HUES6 (cell line): Measurements from ENCODE around the gene PRSS2.
"Not testable (repeated sequence)": the region's sequence is repeated elsewhere in the genome, so short reads cannot be mapped to it uniquely, and the experiment has no call there.

ENCODE experiments used
- H3K27ac ChIP-seq: 2 replicates; pipeline ENCODE4 v1.7.0; 2013; ENCODE audit warnings: low read depth, mild to moderate bottlenecking, low read length, inconsistent platforms
- H3K27me3 ChIP-seq: 2 replicates; pipeline ENCODE4 v1.6.1; 2013; ENCODE audit warnings: low read length; ENCODE audit not compliant: control insufficient read depth, insufficient read depth
- H3K36me3 ChIP-seq: 2 replicates; pipeline ENCODE4 v1.6.1; 2013; ENCODE audit warnings: low read length; ENCODE audit not compliant: control insufficient read depth, insufficient read depth
- H3K4me1 ChIP-seq: 2 replicates; pipeline ENCODE4 v1.6.1; 2013; ENCODE audit warnings: low read length; ENCODE audit not compliant: control insufficient read depth, insufficient read depth
- H3K4me3 ChIP-seq: 2 replicates; pipeline ENCODE4 v1.5.1; 2013; ENCODE audit warnings: low read depth, low read length
- H3K9ac ChIP-seq: one replicate; pipeline ENCODE4 v1.6.1; 2013; ENCODE audit warnings: mild to moderate bottlenecking, low read length
- H3K9me3 ChIP-seq: 2 replicates; pipeline ENCODE4 v1.6.1; 2013; ENCODE audit warnings: low read depth, low read length; ENCODE audit not compliant: control insufficient read depth, insufficient read depth

Gene PRSS2

DNA sequence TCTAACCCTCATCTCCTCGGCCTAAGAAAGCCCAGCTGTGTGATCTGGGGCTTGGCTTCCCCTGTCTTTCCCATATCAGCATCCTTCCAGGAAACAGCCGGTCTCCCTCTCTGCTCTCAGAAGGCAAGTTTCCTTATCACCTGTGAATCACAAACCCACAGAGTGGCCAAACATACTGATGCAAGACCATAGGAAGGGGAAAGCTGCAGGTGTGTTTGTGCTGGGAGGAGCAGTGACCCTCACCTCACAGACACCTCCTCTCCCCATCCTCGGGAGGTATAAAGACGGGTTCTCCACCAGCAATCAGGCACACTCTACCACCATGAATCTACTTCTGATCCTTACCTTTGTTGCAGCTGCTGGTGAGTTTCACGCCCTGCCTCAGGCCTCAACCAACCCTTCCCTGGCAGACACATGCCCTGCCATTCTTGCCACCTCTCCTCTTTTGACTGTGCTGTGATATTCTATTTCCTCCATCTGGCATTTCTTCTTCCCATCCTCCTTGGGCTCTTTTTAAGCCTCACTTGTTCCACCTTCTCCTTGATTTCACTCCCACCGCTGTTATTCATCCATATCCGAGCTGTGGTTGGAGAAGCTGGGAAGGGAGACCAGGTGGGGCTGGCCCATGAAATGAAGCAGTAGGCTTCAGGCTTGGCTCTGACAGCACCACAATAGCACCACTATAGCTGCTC, at the start of gene PRSS2:
Gene PRSS2 (plus strand): TSS at position 310 of the 692 bp plus-strand sequence. CDS start 13 bp downstream, at position 323.
- no peak within 1 kb of the TSS for H3K9ac ChIP-seq
- no peak within 1 kb of the TSS for H3K4me3 ChIP-seq

DNA sequence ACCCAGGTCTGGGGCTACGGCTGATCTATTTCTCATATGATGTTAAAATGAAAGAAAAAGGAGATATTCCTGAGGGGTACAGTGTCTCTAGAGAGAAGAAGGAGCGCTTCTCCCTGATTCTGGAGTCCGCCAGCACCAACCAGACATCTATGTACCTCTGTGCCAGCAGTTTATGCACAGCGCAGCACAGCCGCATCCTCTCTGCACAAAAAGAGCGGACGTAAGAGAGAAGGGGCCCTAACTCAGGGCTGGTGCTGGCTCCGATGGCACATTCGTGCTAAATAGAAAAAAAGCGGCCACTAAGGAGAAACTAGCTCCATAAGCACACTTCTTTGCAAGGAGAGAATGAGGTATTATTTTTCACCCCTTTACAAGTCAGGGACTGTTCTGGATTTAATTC, 49.8 kb upstream of the PRSS2 start:
- Histone ChIP-seq H3K4me1 (no peaks in the 10 kb centered on the region), H3K27me3 (no peaks in the 10 kb centered on the region), H3K27ac (no peak overlapping the region), H3K4me3 (no peak overlapping the region), H3K9ac (no peak overlapping the region), H3K9me3 (no peaks in the 10 kb centered on the region), H3K36me3 (no peaks in the 10 kb centered on the region)

More for the DNA sequence above, at the start of gene PRSS2:
- H3K9me3 ChIP-seq, result no peaks in the 10 kb centered on the region
- no peaks in the 10 kb centered on the region; the same call in 1 of the 2 replicates for H3K4me1 ChIP-seq
- H3K27me3 ChIP-seq, result peaks cover 7% of the 10 kb centered on the region; the same call in 1 of the 2 replicates
- no peaks in the 10 kb centered on the region for H3K36me3 ChIP-seq
- H3K27ac ChIP-seq, result no peak within 1 kb of the TSS

DNA sequence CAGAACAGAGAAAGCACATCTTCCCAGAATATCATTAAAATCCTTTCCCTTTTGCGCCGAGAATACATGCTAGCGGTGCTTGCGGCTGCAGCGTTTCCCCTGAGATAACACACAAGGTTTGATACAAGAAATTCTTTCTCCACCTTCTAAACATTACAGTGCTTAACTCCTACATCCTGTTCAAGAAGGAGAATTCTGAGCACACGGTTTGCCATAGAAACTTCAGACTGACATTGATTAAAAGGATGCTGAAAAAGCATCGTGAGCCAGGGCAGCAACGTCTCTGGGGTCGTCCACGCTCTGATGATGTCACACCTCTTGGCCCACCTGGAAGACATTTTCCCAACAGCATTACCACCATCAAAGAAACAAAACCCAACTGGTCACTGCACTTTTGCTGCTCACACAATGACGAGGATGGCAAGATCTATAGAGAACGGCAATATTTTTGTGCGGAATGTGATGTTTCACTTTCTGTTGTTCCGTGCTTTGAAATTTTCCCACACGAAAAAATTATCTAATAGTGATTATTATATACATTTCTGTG, 48.4 kb upstream of the PRSS2 start:
- Histone ChIP-seq H3K27me3 (no peaks in the 10 kb centered on the region), H3K9me3 (no peaks in the 10 kb centered on the region), H3K36me3 (no peaks in the 10 kb centered on the region), H3K4me1 (no peaks in the 10 kb centered on the region), H3K4me3 (no peak overlapping the region), H3K27ac (no peak overlapping the region), H3K9ac (no peak overlapping the region)

GRCh38 chr7:142733271-142733670, 37.5 kb upstream of the PRSS2 start:
- H3K9ac ChIP-seq, result no peak overlapping the region
- H3K4me1 ChIP-seq, result no peaks in the 10 kb centered on the region
- peaks cover 8% of the 10 kb centered on the region; the same call in 1 of the 2 replicates for H3K9me3 ChIP-seq
- H3K36me3 ChIP-seq, result no peaks in the 10 kb centered on the region
- H3K4me3 ChIP-seq, result no peak overlapping the region
- H3K27ac ChIP-seq, result no peak overlapping the region
- H3K27me3 ChIP-seq, result no peaks in the 10 kb centered on the region

GRCh38 chr7:142739923-142740492, 30.8 kb upstream of the PRSS2 start:
- no peaks in the 10 kb centered on the region for H3K36me3 ChIP-seq
- peaks cover 4% of the 10 kb centered on the region; the same call in 1 of the 2 replicates for H3K27me3 ChIP-seq
- no peak overlapping the region for H3K27ac ChIP-seq
- H3K9me3 ChIP-seq, result peaks cover 4% of the 10 kb centered on the region; the same call in 1 of the 2 replicates
- H3K9ac ChIP-seq, result no peak overlapping the region
- no peaks in the 10 kb centered on the region for H3K4me1 ChIP-seq
- no peak overlapping the region for H3K4me3 ChIP-seq

DNA sequence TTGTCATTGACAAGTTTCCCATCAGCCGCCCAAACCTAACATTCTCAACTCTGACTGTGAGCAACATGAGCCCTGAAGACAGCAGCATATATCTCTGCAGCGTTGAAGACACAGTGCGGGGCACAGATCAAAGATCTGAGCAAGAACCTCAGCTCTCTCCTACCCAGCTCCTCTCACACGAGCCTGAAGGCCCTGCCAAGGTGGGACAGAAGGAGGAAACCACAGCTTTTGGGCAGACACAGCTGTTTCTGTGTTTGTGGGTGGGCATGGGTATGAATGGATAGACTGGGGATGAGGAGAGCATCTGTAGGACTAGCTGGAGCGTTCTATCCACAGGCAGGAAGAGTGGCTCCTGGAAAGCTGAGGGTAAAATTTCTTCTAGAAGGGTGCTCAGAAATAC, 30.0 kb upstream of the PRSS2 start:
- Histone ChIP-seq H3K9ac (no peak overlapping the region), H3K4me1 (no peaks in the 10 kb centered on the region), H3K27ac (no peak overlapping the region), H3K4me3 (no peak overlapping the region), H3K27me3 (peaks cover 4% of the 10 kb centered on the region; the same call in 1 of the 2 replicates), H3K36me3 (no peaks in the 10 kb centered on the region), H3K9me3 (no peaks in the 10 kb centered on the region)

DNA sequence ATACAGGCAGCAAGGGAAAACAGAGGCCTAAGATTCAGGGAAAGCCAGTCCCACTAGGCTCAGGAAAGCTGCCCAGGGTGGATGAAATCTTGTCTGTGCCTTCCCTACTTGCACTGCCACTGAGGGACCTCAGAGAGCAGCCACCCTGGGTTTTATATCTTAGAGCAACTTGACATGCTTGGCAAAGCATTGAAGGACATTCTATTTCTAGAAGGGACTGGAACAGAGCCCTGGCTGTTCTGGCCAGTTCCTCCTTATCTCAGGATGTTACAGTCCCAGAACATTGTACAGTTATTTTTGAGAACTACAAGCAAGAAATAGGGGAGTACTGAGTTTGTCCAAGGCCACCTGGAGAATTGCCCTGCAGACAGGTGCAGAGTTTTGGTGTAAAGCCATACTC, 28.8 kb upstream of the PRSS2 start:
- not testable (repeated sequence) for H3K4me1 ChIP-seq

GRCh38 chr7:142745091-142745635, 25.6 kb upstream of the PRSS2 start:
- Histone ChIP-seq H3K27ac (no peak overlapping the region), H3K27me3 (peaks cover 4% of the 10 kb centered on the region), H3K9me3 (no peaks in the 10 kb centered on the region), H3K36me3 (no peaks in the 10 kb centered on the region), H3K4me1 (no peaks in the 10 kb centered on the region), H3K9ac (no peak overlapping the region), H3K4me3 (no peak overlapping the region)

More for the DNA sequence above, 28.8 kb upstream of the PRSS2 start:
- not testable (repeated sequence) for H3K9ac ChIP-seq, H3K4me3 ChIP-seq, H3K27ac ChIP-seq, H3K36me3 ChIP-seq, H3K9me3 ChIP-seq, H3K27me3 ChIP-seq

DNA sequence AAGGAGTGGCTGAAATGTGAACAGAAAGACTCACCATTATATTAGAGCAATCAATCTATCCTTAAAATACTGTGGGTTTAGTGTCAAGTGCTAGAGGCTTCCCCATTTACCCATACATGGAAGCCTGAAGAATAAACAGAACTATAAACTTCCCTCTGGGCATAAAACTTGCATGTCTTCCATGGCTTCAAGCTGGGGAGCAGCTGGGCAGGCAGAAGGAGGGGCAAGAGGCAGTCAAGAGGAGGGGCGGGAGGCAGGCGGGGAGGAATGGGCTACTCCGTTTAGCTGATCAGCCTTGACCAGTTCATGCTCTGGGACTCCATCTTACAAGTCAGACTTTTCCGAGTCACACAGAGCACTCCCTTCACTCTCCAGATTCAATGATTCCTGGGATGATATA, 25.0 kb upstream of the PRSS2 start:
- no peaks in the 10 kb centered on the region for H3K9me3 ChIP-seq
- H3K4me1 ChIP-seq, result peaks cover 2% of the 10 kb centered on the region; the same call in 1 of the 2 replicates
- peaks cover 2% of the 10 kb centered on the region for H3K27me3 ChIP-seq
- no peak overlapping the region for H3K9ac ChIP-seq
- no peaks in the 10 kb centered on the region for H3K36me3 ChIP-seq
- no peak overlapping the region for H3K27ac ChIP-seq
- no peak overlapping the region for H3K4me3 ChIP-seq

DNA sequence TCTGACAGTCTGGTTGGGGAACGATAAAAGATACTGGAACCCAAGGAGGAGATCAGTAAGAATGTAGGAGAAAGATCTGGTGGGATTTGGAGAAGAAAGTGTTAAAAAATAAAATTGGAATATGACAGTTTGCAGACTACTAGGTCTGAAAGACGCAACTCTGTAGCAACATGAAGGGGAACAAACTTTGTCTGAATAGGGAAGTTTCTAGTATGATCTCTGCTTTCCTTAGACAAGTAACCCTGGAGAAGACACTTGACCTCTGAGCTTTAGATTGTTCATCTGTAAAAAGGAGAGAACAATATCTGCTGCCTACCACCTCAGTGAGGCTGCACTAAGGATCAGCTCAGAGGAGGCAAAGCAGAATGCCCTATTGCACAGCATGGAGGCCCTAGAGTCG, 24.5 kb upstream of the PRSS2 start:
- Histone ChIP-seq H3K27me3 (no peaks in the 10 kb centered on the region; the same call in 1 of the 2 replicates), H3K4me1 (peaks cover 2% of the 10 kb centered on the region; the same call in 1 of the 2 replicates), H3K9ac (no peak overlapping the region), H3K9me3 (no peaks in the 10 kb centered on the region), H3K4me3 (no peak overlapping the region), H3K27ac (no peak overlapping the region), H3K36me3 (no peaks in the 10 kb centered on the region)

DNA sequence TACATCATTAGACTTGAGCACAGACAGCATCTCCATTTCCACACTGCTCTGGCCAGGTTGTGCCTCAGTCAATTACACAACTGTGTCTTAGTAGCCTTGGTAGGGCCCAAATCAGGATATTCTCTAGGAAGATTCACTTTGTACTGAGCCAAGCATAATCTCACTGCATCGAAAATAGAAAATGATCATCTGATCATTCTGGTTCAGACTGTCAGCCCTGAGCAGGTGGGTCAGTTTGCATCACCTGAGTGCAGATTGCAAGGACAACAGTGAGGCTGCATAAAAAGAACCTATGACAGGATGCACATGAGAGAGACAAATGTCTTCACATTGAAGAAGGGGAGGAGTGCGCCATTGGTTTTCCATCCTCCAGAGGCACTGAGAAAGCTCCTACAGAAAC, 22.4 kb upstream of the PRSS2 start:
- H3K9ac ChIP-seq, H3K36me3 ChIP-seq, H3K4me3 ChIP-seq, H3K27me3 ChIP-seq, H3K4me1 ChIP-seq, H3K9me3 ChIP-seq, H3K27ac ChIP-seq: not testable (repeated sequence)
